CD8-positive, alpha-beta memory T cell (primary cell): ENCODE data around the gene DTYMK. TPM values are rescaled to one million over a fixed set of nuclear protein-coding genes. Genes with fewer than 3 reads are reported as not detected.

Source experiments
- CTCF ChIA-PET: fragments of 350-600 bp; sonication (Branson Sonifier 250); formaldehyde crosslinking; loops from one replicate; lab custom pipeline; 2021; ENCODE audit warnings: antibody characterized with exemption; lab: Charles Lee
- POLR2A ChIA-PET: fragments of 350-600 bp; sonication (Branson Sonifier 250); formaldehyde crosslinking; loops from one replicate; lab custom pipeline; 2021; ENCODE audit warnings: antibody characterized with exemption; lab: Charles Lee
- DNase-seq, 5 donors: peaks; one replicate each; pipeline versions ENCODE4 v3.0.0 to v3.0.0-alpha.2; 2020 to 2022; ENCODE audit warnings: mixed read lengths in 1 of 5
- H3K27ac ChIP-seq: one replicate; pipeline ENCODE4 v1.7.0; 2013; ENCODE audit warnings: low read depth, mild to moderate bottlenecking, low read length, moderate library complexity
- H3K27me3 ChIP-seq: 2 replicates; pipeline ENCODE4 v1.7.0; 2013; ENCODE audit warnings: low read length, mild to moderate bottlenecking; ENCODE audit not compliant: insufficient read depth, poor library complexity, severe bottlenecking
- H3K36me3 ChIP-seq: 2 replicates; pipeline ENCODE4 v1.7.0; 2013; ENCODE audit warnings: mild to moderate bottlenecking, low read length, moderate library complexity; ENCODE audit not compliant: insufficient read depth
- H3K4me1 ChIP-seq: 2 replicates; pipeline ENCODE4 v1.7.0; 2013; ENCODE audit warnings: mild to moderate bottlenecking, low read length, moderate library complexity; ENCODE audit not compliant: insufficient read depth
- H3K4me3 ChIP-seq: 2 replicates; pipeline ENCODE4 v1.7.0; 2013; ENCODE audit warnings: mild to moderate bottlenecking, low read length
- H3K9me3 ChIP-seq: 2 replicates; pipeline ENCODE4 v1.7.0; 2013; ENCODE audit warnings: mild to moderate bottlenecking, low read length
- H3K27ac Mint-ChIP-seq, 8 donors: one replicate each; pipeline ENCODE4 v1.8.0; 2020 to 2021; ENCODE audit warnings: mixed read lengths in 8 of 8, mild to moderate bottlenecking in 6 of 8, inconsistent platforms in 3 of 8, moderate library complexity in 3 of 8
- H3K27me3 Mint-ChIP-seq, 2 donors: one replicate each; pipeline ENCODE4 v1.8.0; 2020 to 2021; ENCODE audit warnings: mixed read lengths in 2 of 2, mild to moderate bottlenecking in 1 of 2, moderate library complexity in 1 of 2
- H3K36me3 Mint-ChIP-seq, 3 donors: one replicate each; pipeline ENCODE4 v1.8.0; 2020 to 2021; ENCODE audit warnings: mixed read lengths in 3 of 3, inconsistent platforms in 1 of 3, mild to moderate bottlenecking in 1 of 3
- H3K4me1 Mint-ChIP-seq, 3 donors: one replicate each; pipeline ENCODE4 v1.8.0; 2020 to 2021; ENCODE audit warnings: mixed read lengths in 3 of 3, inconsistent platforms in 1 of 3, mild to moderate bottlenecking in 1 of 3
- H3K4me3 Mint-ChIP-seq, 7 donors: one replicate each; pipeline ENCODE4 v1.8.0; 2020 to 2021; ENCODE audit warnings: mixed read lengths in 7 of 7, mild to moderate bottlenecking in 6 of 7, moderate library complexity in 4 of 7, inconsistent platforms in 2 of 7
- H3K9me3 Mint-ChIP-seq, 5 donors: one replicate each; pipeline ENCODE4 v1.8.0; 2020 to 2022; ENCODE audit warnings: mixed read lengths in 5 of 5, mild to moderate bottlenecking in 3 of 5, moderate library complexity in 2 of 5, inconsistent platforms in 1 of 5
- polyA plus RNA-seq: library from polyadenylated mRNA; unstranded; fragments of 300-500 nt; fragmentation: Illumina TruSeq; gene quantifications from one replicate; pipeline ENCODE4 v1.2.3, GENCODE V29; 2021
- total RNA-seq, 2 experiments: library from RNA; stranded (reverse); gene quantifications; one replicate each; pipeline ENCODE4 v1.2.3, GENCODE V29; 2021

Gene DTYMK
- total and polyA plus RNA-seq, 3 experiments from 2014 or later: 41.1 to 134 (median 131) TPM

DNA sequence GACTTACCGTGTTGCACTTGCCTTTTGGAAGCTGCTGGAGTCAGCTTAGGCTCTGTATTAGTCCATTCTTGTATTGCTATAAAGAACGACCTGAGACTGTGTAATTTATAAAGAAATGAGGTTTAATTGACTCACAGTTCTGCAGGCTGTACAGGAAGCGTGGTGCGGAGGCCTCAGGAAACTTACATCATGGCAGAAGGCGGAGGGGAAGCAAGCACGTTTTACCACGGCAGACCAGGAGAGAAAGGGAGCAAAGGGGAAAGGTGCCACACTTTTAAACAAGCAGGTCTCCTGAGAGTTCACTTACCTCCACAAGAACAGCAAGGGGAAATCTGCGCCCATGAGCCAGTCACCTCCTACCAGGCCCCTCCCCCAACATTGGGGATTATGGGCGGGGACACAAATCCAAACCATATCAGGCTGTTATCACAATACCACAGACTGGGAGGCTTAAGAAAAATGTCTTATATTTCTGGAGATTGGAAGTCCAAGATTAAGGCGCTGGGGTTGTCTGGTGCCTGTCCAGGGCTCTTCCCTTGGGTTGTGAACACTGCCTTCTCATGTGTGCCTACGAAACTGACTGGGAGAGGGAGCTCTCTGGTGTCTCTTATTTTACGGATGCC, 44.2 kb upstream of the DTYMK start:
- Mint-ChIP-seq H3K27ac (peak overlapping the region in 3 of 8 donors; percentile 63 to 82 (median 68)), H3K4me3 (peak overlapping the region in 1 of 7 donors; percentile 10), H3K9me3 (no peaks in the 10 kb centered on the region), H3K27me3 (no peaks in the 10 kb centered on the region), H3K36me3 (peaks cover 0 to 2% (median 0%) of the 10 kb centered on the region in 3 donors), H3K4me1 (peaks cover 9 to 36% (median 16%) of the 10 kb centered on the region in 3 donors)
- no peak overlapping the region for H3K27ac ChIP-seq
- no peaks in the 10 kb centered on the region for H3K36me3 ChIP-seq
- H3K4me3 ChIP-seq: no peak overlapping the region
- POLR2A ChIA-PET: no interaction called here
- H3K27me3 ChIP-seq: no peaks in the 10 kb centered on the region
- CTCF ChIA-PET: interaction anchor here (1.3 to 5.5 kb wide), 2 partner anchors 29 to 32 kb away, joined by 3 to 30 read pairs; partner anchors contain the start of gene ING5
- no peak for DNase-seq
- H3K9me3 ChIP-seq: no peaks in the 10 kb centered on the region
- peaks cover 9% of the 10 kb centered on the region for H3K4me1 ChIP-seq

DNA sequence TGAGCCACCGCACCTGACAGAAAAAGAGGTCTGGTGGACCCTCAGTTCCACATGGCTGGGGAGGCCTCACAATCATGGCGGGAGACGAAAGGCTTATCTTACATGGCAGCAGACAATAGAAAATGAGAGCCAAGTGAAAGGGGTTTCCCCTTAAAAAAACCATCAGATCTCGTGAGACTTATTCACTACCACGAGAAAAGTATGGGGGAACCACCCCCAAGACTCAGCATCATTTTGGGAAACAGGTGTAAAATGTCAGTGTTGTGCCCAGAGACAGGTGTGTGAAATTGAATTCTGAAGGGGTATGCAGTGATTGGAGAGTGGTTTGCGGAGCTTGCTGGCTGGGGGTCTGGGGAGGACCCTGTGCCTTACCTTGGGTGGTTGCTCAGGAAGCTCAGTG, 43.3 kb upstream of the DTYMK start:
- ChIA-PET POLR2A (no interaction called here), CTCF (interaction anchor here (1.1 kb wide), 1 partner anchor 149 kb away, joined by 4 read pairs; no protein-coding TSS in a partner anchor)

DNA sequence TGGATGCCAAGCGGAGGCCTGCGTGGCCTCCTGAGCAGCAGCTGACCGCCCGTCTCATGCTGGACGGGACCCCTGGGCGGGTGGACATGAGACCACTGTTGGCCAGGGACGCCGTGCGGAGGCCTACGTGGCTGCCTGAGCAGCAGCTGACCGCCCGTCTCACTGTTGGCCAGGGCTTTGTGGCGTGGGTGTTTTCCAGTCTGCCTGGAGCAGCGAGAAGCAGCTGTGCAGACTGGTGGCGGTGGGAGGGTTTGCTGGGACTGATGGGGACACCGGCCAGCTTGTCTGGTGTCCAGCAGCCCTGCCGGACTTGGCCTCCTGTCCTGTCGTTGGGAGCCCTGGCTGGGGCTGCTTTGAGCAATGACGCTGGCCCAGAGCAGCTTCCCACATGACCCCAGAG, 42.0 kb upstream of the DTYMK start:
- Histone ChIP-seq H3K27ac (no peak overlapping the region), H3K27me3 (no peaks in the 10 kb centered on the region), H3K4me3 (no peak overlapping the region), H3K9me3 (no peaks in the 10 kb centered on the region), H3K4me1 (peaks cover 3% of the 10 kb centered on the region), H3K36me3 (no peaks in the 10 kb centered on the region)
- ChIA-PET CTCF (interaction anchor here (1.1 kb wide), 1 partner anchor 150 kb away, joined by 4 read pairs; no protein-coding TSS in a partner anchor), POLR2A (no interaction called here)
- H3K36me3 Mint-ChIP-seq: peaks cover 0 to 16% (median 1%) of the 10 kb centered on the region in 3 donors
- no peak for DNase-seq
- peaks cover 9 to 29% (median 16%) of the 10 kb centered on the region in 3 donors for H3K4me1 Mint-ChIP-seq
- no peaks in the 10 kb centered on the region for H3K9me3 Mint-ChIP-seq
- no peak overlapping the region for H3K4me3 Mint-ChIP-seq
- H3K27me3 Mint-ChIP-seq: no peaks in the 10 kb centered on the region
- no peak overlapping the region for H3K27ac Mint-ChIP-seq

More for the DNA sequence above, 43.3 kb upstream of the DTYMK start:
- Histone ChIP-seq H3K27ac (no peak overlapping the region), H3K4me3 (no peak overlapping the region), H3K36me3 (no peaks in the 10 kb centered on the region), H3K9me3 (no peaks in the 10 kb centered on the region), H3K4me1 (peaks cover 9% of the 10 kb centered on the region), H3K27me3 (no peaks in the 10 kb centered on the region)
- peak overlapping the region in 2 of 8 donors; percentile 50 to 60 for H3K27ac Mint-ChIP-seq
- peak overlapping the region in 1 of 7 donors; percentile 42 for H3K4me3 Mint-ChIP-seq
- peaks cover 9 to 33% (median 16%) of the 10 kb centered on the region in 3 donors for H3K4me1 Mint-ChIP-seq
- no peaks in the 10 kb centered on the region for H3K27me3 Mint-ChIP-seq
- H3K9me3 Mint-ChIP-seq: no peaks in the 10 kb centered on the region
- H3K36me3 Mint-ChIP-seq: peaks cover 0 to 6% (median 1%) of the 10 kb centered on the region in 3 donors
- no peak for DNase-seq

DNA sequence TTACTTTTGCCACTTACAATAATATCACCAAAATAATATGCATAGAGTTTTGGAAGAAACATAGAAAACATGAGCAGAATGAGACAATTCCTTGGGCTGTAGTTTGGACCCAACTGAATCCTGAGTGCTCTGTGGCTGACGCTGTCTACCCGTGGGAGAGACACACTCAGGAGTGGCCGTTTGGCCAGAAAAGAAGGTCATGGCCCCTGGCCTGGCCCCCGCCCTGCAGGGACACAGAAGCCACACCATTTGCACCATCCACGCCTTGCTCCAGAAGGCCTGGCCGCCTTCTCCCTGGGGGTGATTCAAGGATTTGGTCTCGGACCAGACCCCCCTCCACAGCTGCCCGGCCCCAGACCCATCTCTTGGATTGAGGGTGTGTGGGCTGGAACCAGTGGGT, 41.4 kb upstream of the DTYMK start:
- peaks cover 9 to 24% (median 15%) of the 10 kb centered on the region in 3 donors for H3K4me1 Mint-ChIP-seq
- H3K27me3 Mint-ChIP-seq: no peaks in the 10 kb centered on the region
- Histone ChIP-seq H3K4me3 (no peak overlapping the region), H3K27me3 (no peaks in the 10 kb centered on the region), H3K4me1 (no peaks in the 10 kb centered on the region), H3K27ac (no peak overlapping the region), H3K9me3 (no peaks in the 10 kb centered on the region), H3K36me3 (no peaks in the 10 kb centered on the region)
- ChIA-PET POLR2A (no interaction called here), CTCF (no interaction called here)
- H3K36me3 Mint-ChIP-seq: peaks cover 0 to 22% (median 1%) of the 10 kb centered on the region in 3 donors
- DNase-seq: no peak
- no peak overlapping the region for H3K4me3 Mint-ChIP-seq
- no peaks in the 10 kb centered on the region for H3K9me3 Mint-ChIP-seq
- H3K27ac Mint-ChIP-seq: no peak overlapping the region

DNA sequence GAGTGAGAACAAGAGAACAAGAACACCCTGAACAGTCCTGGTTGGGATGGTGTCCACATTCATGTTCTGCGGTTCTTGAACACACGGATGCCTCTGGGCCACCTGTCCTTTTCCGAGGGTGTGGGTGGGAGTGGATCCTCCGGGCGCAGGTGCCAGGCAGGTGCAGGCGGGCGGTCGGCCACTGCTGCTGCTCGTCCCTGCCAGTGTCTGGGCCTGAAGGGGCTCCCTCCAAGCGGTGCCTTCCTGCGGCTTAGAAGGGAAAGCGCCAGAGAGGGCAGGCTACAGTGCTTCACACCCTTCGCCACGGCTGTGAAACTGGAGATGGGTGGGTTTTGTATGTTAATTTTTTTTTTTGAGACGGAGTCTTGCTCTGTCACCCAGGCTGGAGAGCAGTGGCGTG, 39.8 kb upstream of the DTYMK start:
- Histone ChIP-seq H3K4me3 (no peak overlapping the region), H3K27ac (no peak overlapping the region), H3K4me1 (no peaks in the 10 kb centered on the region), H3K9me3 (no peaks in the 10 kb centered on the region), H3K27me3 (no peaks in the 10 kb centered on the region), H3K36me3 (no peaks in the 10 kb centered on the region)
- DNase-seq: no peak
- Mint-ChIP-seq H3K4me1 (peaks cover 5 to 12% (median 9%) of the 10 kb centered on the region in 3 donors), H3K27ac (no peak overlapping the region), H3K36me3 (peaks cover 0 to 34% (median 1%) of the 10 kb centered on the region in 3 donors), H3K9me3 (no peaks in the 10 kb centered on the region), H3K27me3 (no peaks in the 10 kb centered on the region), H3K4me3 (no peak overlapping the region)
- ChIA-PET CTCF (interaction anchor here (1.3 kb wide), 1 partner anchor 24 kb away, joined by 3 read pairs; the partner anchor contains the start of gene ING5), POLR2A (no interaction called here)

DNA sequence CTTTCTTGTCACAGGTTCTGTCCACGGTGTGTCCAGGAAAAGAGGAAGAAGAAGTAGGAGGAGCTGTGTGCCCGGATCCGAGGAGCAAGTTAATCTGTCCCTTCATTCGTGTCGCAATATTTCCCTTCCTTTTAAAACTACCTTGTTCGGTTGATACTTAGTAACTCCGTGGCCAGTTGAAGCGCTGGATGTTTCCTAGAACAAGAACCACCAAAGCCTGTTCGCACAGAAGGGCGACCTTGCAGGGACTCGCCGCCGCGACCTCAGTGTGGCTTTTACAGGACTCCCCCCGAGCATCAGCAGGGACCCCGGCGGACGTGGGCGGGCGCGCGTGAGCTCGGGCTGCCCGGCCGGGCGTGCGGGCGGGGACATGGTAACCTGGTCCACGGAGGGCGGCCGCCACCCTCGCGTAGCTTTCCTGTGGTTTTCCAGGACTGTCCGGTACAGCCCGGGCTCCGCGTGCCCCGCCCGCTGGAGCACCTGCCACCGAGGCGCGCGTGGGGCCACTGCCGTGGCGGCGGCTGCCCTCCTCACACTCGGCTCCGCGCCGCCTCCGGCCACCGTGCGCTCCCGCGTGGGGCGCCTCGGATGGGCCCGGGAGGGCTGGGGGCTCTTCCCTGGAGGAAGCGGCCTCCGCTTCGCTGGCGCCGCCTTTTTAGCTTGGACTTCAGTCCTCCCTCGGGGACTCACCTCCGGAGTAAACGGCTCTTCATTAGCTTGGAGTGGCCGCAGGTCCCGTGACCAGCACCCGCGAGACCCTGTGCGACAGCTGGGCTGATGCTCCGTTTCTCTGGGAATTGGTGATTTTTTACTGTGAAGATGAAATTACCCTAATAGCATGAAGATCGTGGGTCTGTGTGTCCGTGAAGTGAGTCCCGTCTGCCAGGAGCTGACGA, 38.6 kb upstream of the DTYMK start:
- Mint-ChIP-seq H3K36me3 (peaks cover 0 to 44% (median 5%) of the 10 kb centered on the region in 3 donors), H3K4me1 (peaks cover 0 to 4% (median 0%) of the 10 kb centered on the region in 3 donors), H3K9me3 (no peaks in the 10 kb centered on the region), H3K4me3 (no peak overlapping the region), H3K27me3 (no peaks in the 10 kb centered on the region), H3K27ac (peak overlapping the region in 1 of 8 donors; percentile 15)
- ChIA-PET POLR2A (no interaction called here), CTCF (interaction anchor here (1.0 to 2.8 kb wide), 5 partner anchors 9 to 154 kb away, joined by 3 to 18 read pairs (median 4); partner anchors contain the start of genes D2HGDH and ING5)
- Histone ChIP-seq H3K27ac (no peak overlapping the region), H3K27me3 (no peaks in the 10 kb centered on the region), H3K9me3 (no peaks in the 10 kb centered on the region), H3K4me3 (no peak overlapping the region), H3K4me1 (no peaks in the 10 kb centered on the region), H3K36me3 (peaks cover 2% of the 10 kb centered on the region)
- DNase-seq: no peak

DNA sequence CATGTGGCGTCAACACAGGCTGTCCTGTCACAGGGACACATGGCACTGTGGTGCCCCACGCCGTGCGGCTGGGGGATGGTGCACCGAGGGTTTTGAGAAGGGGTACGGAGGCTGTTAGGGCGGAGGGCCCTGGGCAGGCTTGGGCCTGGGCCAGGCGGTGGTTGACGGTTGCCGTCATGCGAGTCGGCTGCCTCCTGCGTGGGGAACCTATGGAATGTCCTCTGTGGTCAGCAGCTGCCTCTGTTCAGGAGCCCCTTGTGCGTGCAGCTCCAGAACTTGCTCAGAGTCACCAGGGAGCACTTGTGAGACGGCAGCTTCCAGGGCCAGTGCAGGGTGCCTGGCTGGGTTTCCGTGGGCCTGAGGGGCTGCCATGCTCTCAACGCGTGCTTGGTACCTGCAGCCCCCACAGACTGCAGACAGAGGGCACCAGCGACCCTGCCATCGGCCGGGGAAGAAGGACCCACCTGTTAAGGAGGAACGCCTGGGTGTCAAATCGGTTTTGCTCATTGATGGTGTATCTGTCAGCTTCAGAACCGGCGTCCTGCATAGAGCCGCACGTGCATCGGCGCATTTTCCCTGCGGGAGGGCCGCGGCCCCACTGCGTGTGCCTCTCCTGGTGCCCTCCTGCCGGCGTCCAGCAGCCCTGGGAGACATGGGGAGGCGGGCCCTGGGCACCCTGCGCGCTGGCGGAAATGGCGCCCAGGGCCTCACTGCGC, 37.8 kb upstream of the DTYMK start:
- no peak overlapping the region for H3K27ac ChIP-seq
- no peaks in the 10 kb centered on the region for H3K9me3 ChIP-seq
- DNase-seq: peak; percentile 17 to 64 (median 25)
- ChIA-PET CTCF (interaction anchor here (1.0 to 2.8 kb wide), 4 partner anchors 9 to 155 kb away, joined by 3 to 18 read pairs (median 5); partner anchors contain the start of gene D2HGDH), POLR2A (no interaction called here)
- H3K4me1 Mint-ChIP-seq: no peaks in the 10 kb centered on the region
- peaks cover 0 to 52% (median 5%) of the 10 kb centered on the region in 3 donors for H3K36me3 Mint-ChIP-seq
- no peaks in the 10 kb centered on the region for H3K9me3 Mint-ChIP-seq
- H3K4me1 ChIP-seq: no peaks in the 10 kb centered on the region
- H3K27ac Mint-ChIP-seq: no peak overlapping the region
- no peak overlapping the region for H3K4me3 ChIP-seq
- no peak overlapping the region for H3K4me3 Mint-ChIP-seq
- H3K27me3 Mint-ChIP-seq: no peaks in the 10 kb centered on the region
- H3K36me3 ChIP-seq: peaks cover 9% of the 10 kb centered on the region
- H3K27me3 ChIP-seq: no peaks in the 10 kb centered on the region
